Stomach (tissue), 9 donors: ENCODE measurements around the gene SLC44A1. TPM values are rescaled to one million over a fixed set of nuclear protein-coding genes. Genes with fewer than 3 reads are reported as not detected.

Experiments
- DNase-seq, 2 donors: peaks; one replicate each; pipeline versions ENCODE4 v3.0.0 to v3.0.0-alpha.2; 2013 to 2019
- H3K27ac ChIP-seq, 5 donors: fragments of 200-600 bp in 4 of 5; sonication (generic) in 4 of 5; one replicate each; pipeline ENCODE4 v1.5.1; 2013 to 2019; ENCODE audit warnings: mild to moderate bottlenecking in 1 of 5, moderate library complexity in 1 of 5
- H3K27me3 ChIP-seq, 3 donors: fragments of 200-600 bp; sonication (generic); one replicate each; pipeline ENCODE4 v1.5.1; 2017 to 2019; ENCODE audit warnings: mixed run types in 1 of 3
- H3K36me3 ChIP-seq, 4 donors: fragments of 200-600 bp; sonication (generic); 1 replicate in 3 of 4; 2 replicates in 1 of 4; pipeline ENCODE4 v1.5.1; 2016 to 2019
- H3K4me1 ChIP-seq, 4 donors: fragments of 200-600 bp; sonication (generic); one replicate each; pipeline ENCODE4 v1.5.1; 2016 to 2019
- H3K4me3 ChIP-seq, 4 donors: fragments of 200-600 bp; sonication (generic) in 3 of 4; one replicate each; pipeline ENCODE4 v1.5.1; 2016 to 2019; ENCODE audit warnings: mild to moderate bottlenecking in 1 of 4
- H3K9me3 ChIP-seq, 4 donors: fragments of 200-600 bp; sonication (generic); one replicate each; pipeline ENCODE4 v1.5.1; 2016 to 2019
- EP300 ChIP-seq: sonication (generic); formaldehyde crosslinking; IDR thresholded peaks from one replicate; pipeline ENCODE4 v1.6.1; 2017; ENCODE audit warnings: antibody characterized with exemption
- POLR2A ChIP-seq, 4 donors: fragments of 450-650 bp; IDR thresholded peaks; one replicate each; pipeline ENCODE4 v1.6.1; 2016; ENCODE audit warnings: antibody characterized with exemption in 4 of 4, control low read depth in 2 of 4, mild to moderate bottlenecking in 1 of 4, moderate library complexity in 1 of 4
- POLR2AphosphoS5 ChIP-seq, 3 donors: sonication (generic); formaldehyde crosslinking; IDR thresholded peaks; one replicate each; pipeline ENCODE4 v1.6.1; 2016; ENCODE audit warnings: antibody characterized with exemption in 3 of 3
- WGBS, 5 donors: extraction: QIAGEN DNeasy Blood & Tissue Kit in 3 of 5; methylation state at CpG; one replicate each; pipeline versions ENCODE4 v1.1.5 to v1.1.7; 2013 to 2018; 5-methylcytosine and 5-hydroxymethylcytosine counted together
- intact Hi-C: fragments of 100-400 bp; cut with DNase I; formaldehyde crosslinking; loops from one replicate; pipeline ENCODE4 v1.15.1; 2023; ENCODE audit warnings: low total_unique reads
- polyA plus RNA-seq, 3 donors: library from polyadenylated mRNA; stranded (reverse); fragments of 200-250 nt; gene quantifications; one replicate each; pipeline ENCODE4 v1.2.3, GENCODE V29; 2013
- total RNA-seq, 5 donors: library from RNA; depleted of rRNA; stranded (reverse); fragments of >200 nt; gene quantifications; one replicate each; pipeline versions ENCODE4 v1.1.0 to v1.2.3, GENCODE V29; 2014 to 2016
- TF ChIP-seq, protein P1 (sequence below), 7 experiments: fragments of 450-650 bp in 4 of 7; fragments of 200-600 bp in 3 of 7; sonication (generic) in 3 of 7; IDR thresholded peaks; one replicate each; pipeline ENCODE4 v1.5.1; 2016 to 2019; ENCODE audit warnings: antibody characterized with exemption in 7 of 7, control low read depth in 2 of 7, mild to moderate bottlenecking in 1 of 7
- donor health status: healthy with polysubstance abuse.
- donor health status: Bipolar disorder and iron deficiency.
- donor health status: healthy.

Gene SLC44A1
- total and polyA plus RNA-seq, 8 donors: 5.7 to 82.8 (median 16.1) TPM

DNA sequence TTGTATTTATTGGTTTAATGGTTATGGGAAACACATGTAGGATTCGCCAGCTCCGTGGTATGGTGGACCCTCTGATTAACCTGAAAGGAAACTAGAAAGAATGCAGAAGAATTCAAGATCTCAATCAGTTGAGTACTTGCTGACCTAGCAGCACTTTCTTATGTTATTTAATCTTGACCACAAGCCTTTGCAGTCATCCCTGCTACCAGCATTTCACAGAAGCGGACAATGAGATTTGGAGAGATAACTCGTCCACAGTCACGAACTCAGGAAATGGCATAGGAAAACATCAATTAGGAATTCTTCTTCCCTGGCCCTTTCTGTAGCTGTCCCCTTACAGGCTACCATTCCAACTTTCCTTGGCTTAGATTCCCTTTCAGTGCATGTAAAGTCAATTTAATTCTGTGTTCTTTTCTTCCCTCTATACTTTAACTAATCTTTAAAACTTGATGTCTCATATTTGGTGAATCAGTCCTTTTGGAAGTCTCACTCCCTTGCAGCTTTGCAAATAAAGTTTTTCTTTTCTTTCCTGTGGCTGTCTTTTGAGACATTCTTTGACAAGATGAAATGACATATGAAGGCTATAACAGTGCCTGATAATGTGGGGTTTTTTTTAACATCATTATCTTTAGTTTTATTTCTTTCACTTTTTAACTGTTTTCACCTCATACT lies 1.3 kb upstream of the SLC44A1 start:
- Histone ChIP-seq H3K4me3 (peak overlapping the region in 1 of 4 donors; percentile 4), H3K36me3 (no peaks in the 10 kb centered on the region), H3K4me1 (peaks cover 14 to 62% (median 35%) of the 10 kb centered on the region in 4 donors), H3K27ac (peak overlapping the region; percentile 56 to 96 (median 92)), H3K27me3 (no peaks in the 10 kb centered on the region), H3K9me3 (no peaks in the 10 kb centered on the region)
- TF ChIP-seq POLR2AphosphoS5 (IDR thresholded peaks at IDR 0.05) (no peak), POLR2A (IDR thresholded peaks at IDR 0.05) (no peak), EP300 (no peak)
- TF ChIP-seq, protein P1, sequence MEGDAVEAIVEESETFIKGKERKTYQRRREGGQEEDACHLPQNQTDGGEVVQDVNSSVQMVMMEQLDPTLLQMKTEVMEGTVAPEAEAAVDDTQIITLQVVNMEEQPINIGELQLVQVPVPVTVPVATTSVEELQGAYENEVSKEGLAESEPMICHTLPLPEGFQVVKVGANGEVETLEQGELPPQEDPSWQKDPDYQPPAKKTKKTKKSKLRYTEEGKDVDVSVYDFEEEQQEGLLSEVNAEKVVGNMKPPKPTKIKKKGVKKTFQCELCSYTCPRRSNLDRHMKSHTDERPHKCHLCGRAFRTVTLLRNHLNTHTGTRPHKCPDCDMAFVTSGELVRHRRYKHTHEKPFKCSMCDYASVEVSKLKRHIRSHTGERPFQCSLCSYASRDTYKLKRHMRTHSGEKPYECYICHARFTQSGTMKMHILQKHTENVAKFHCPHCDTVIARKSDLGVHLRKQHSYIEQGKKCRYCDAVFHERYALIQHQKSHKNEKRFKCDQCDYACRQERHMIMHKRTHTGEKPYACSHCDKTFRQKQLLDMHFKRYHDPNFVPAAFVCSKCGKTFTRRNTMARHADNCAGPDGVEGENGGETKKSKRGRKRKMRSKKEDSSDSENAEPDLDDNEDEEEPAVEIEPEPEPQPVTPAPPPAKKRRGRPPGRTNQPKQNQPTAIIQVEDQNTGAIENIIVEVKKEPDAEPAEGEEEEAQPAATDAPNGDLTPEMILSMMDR (IDR thresholded peaks at IDR 0.05): no peak
- no peak for DNase-seq
- 24 to 49% (median 33%) methylated on average over 5 of the region's 5 CpGs for WGBS, 5 donors
- intact Hi-C loops: no loop called here

- no peak for DNase-seq
- no peaks in the 10 kb centered on the region for H3K9me3 ChIP-seq
- no peaks in the 10 kb centered on the region for H3K36me3 ChIP-seq
- no peaks in the 10 kb centered on the region for H3K27me3 ChIP-seq
- intact Hi-C loops: no loop called here
- WGBS, 5 donors: 0 to 1% (median 0%) methylated on average over 25 to 48 of the region's 48 CpGs; no CpG with 5 or more reads in 1 of the 5 donors
- TF ChIP-seq, protein P1 (IDR thresholded peaks at IDR 0.05): no peak
- TF ChIP-seq EP300 (no peak), POLR2A (IDR thresholded peaks at IDR 0.05) (no peak), POLR2AphosphoS5 (IDR thresholded peaks at IDR 0.05) (no peak)
- H3K4me3 ChIP-seq: peak overlapping the region; percentile 78 to 96 (median 88)
- H3K4me1 ChIP-seq: peaks cover 14 to 65% (median 37%) of the 10 kb centered on the region in 4 donors
- H3K27ac ChIP-seq: peak overlapping the region; percentile 91 to 96 (median 93)
These were observed 230 bp downstream of the SLC44A1 start for GRCh38 chr9:105244734-105245028.

GRCh38 chr9:105245029-105245890 lies 809 bp downstream of the SLC44A1 start:
- H3K4me3 ChIP-seq: peak overlapping the region; percentile 78 to 96 (median 88)
- TF ChIP-seq POLR2AphosphoS5 (IDR thresholded peaks at IDR 0.05) (peak in 2 of 3 donors; percentile 23 to 32), EP300 (no peak), POLR2A (IDR thresholded peaks at IDR 0.05) (no peak)
- TF ChIP-seq, protein P1 (IDR thresholded peaks at IDR 0.05): peak in 5 of 7 experiments; percentile 18 to 45 (median 23)
- no peaks in the 10 kb centered on the region for H3K27me3 ChIP-seq
- intact Hi-C loops: no loop called here
- peak overlapping the region; percentile 91 to 96 (median 93) for H3K27ac ChIP-seq
- H3K9me3 ChIP-seq: no peaks in the 10 kb centered on the region
- H3K36me3 ChIP-seq: no peaks in the 10 kb centered on the region
- H3K4me1 ChIP-seq: peaks cover 14 to 69% (median 40%) of the 10 kb centered on the region in 4 donors
- WGBS, 5 donors: 0 to 1% (median 0%) methylated on average over 50 to 57 of the region's 57 CpGs
- peak; percentile 76 to 88 for DNase-seq

DNA sequence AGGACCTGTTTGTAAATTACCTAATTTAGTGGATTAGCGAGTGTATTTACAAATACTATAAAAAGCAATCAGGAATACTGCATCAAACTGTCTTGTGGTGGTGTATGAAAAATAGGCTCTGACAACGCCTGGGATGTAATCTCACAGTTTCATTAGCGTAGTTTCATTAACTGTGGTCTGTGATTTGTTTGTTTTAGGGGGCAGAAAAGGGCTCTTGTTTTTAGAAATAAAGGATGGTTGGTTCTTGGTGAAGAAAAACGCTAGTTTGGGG lies 1.4 kb downstream of the SLC44A1 start:
- no peaks in the 10 kb centered on the region for H3K9me3 ChIP-seq
- TF ChIP-seq POLR2AphosphoS5 (IDR thresholded peaks at IDR 0.05) (no peak), POLR2A (IDR thresholded peaks at IDR 0.05) (no peak), EP300 (no peak)
- TF ChIP-seq, protein P1 (IDR thresholded peaks at IDR 0.05): no peak
- peak overlapping the region; percentile 78 to 96 (median 88) for H3K4me3 ChIP-seq
- H3K4me1 ChIP-seq: peaks cover 14 to 72% (median 43%) of the 10 kb centered on the region in 4 donors
- no peaks in the 10 kb centered on the region for H3K27me3 ChIP-seq
- WGBS, 5 donors: 4 to 12% (median 8%) methylated on average over 4 of the region's 4 CpGs
- DNase-seq: no peak
- peak overlapping the region; percentile 91 to 96 (median 93) for H3K27ac ChIP-seq
- intact Hi-C loops: no loop called here
- H3K36me3 ChIP-seq: no peaks in the 10 kb centered on the region
